Effector memory CD4-positive, alpha-beta T cell (primary cell): ENCODE results near the gene CEP44.
"Not testable (repeated sequence)": the region's sequence is repeated elsewhere in the genome, so short reads cannot be mapped to it uniquely, and the experiment has no call there.

Experiments used
- DNase-seq, 3 donors: peaks; one replicate each; pipeline ENCODE4 v3.0.0-alpha.2; 2020
- H3K27ac ChIP-seq: 2 replicates; pipeline ENCODE4 v1.7.0; 2013; ENCODE audit warnings: mild to moderate bottlenecking, low read length, moderate library complexity; ENCODE audit not compliant: insufficient read depth, poor library complexity, severe bottlenecking
- H3K27me3 ChIP-seq: replicated peaks from 2 replicates; pipeline ENCODE4 v1.7.0; 2013; ENCODE audit warnings: mild to moderate bottlenecking, low read length; ENCODE audit not compliant: insufficient read depth, control insufficient read depth, poor library complexity, severe bottlenecking
- H3K36me3 ChIP-seq: 2 replicates; pipeline ENCODE4 v1.7.0; 2013; ENCODE audit warnings: mild to moderate bottlenecking, low read length, moderate library complexity; ENCODE audit not compliant: control insufficient read depth, insufficient read depth
- H3K4me1 ChIP-seq: 2 replicates; pipeline ENCODE4 v1.7.0; 2013; ENCODE audit warnings: low read length, mild to moderate bottlenecking; ENCODE audit not compliant: control insufficient read depth, insufficient read depth, poor library complexity, severe bottlenecking
- H3K4me3 ChIP-seq: 2 replicates; pipeline ENCODE4 v1.7.0; 2013; ENCODE audit warnings: low read length, low read depth, mild to moderate bottlenecking; ENCODE audit not compliant: insufficient read depth, poor library complexity, severe bottlenecking
- H3K9me3 ChIP-seq: 2 replicates; pipeline ENCODE4 v1.7.0; 2013; ENCODE audit warnings: mild to moderate bottlenecking, low read length, moderate library complexity; ENCODE audit not compliant: control insufficient read depth

The CEP44 gene

GRCh38 chr4:174256277-174256713 lies 27.4 kb upstream of the CEP44 start:
- Histone ChIP-seq H3K27me3 (no peaks in the 10 kb centered on the region), H3K9me3 (no peaks in the 10 kb centered on the region), H3K27ac (no peak overlapping the region), H3K36me3 (no peaks in the 10 kb centered on the region), H3K4me3 (no peak overlapping the region), H3K4me1 (no peaks in the 10 kb centered on the region)
- DNase-seq = no peak

DNA sequence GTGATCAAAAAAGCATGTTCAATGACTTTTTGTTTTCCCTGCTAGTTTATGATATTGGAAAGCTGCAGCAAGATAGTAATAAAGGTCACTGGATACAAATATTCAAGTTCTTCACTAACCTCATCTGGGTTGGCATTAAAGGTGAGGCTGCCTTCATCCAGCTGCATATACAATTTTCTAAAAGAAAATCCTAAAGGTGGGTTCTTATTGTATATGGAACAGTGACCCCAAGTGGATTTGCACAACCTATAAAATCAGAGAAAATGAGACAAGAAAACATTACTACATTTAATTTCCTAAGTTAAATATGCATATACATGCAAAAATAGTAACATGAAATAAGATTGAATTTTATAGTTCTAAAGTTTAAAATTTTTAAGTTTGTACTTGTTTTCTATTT lies 24.1 kb upstream of the CEP44 start:
- Histone ChIP-seq H3K27ac (no peak overlapping the region), H3K27me3 (no peaks in the 10 kb centered on the region), H3K9me3 (no peaks in the 10 kb centered on the region), H3K4me1 (no peaks in the 10 kb centered on the region), H3K4me3 (no peak overlapping the region), H3K36me3 (peaks cover 3% of the 10 kb centered on the region)
- DNase-seq = no peak

DNA sequence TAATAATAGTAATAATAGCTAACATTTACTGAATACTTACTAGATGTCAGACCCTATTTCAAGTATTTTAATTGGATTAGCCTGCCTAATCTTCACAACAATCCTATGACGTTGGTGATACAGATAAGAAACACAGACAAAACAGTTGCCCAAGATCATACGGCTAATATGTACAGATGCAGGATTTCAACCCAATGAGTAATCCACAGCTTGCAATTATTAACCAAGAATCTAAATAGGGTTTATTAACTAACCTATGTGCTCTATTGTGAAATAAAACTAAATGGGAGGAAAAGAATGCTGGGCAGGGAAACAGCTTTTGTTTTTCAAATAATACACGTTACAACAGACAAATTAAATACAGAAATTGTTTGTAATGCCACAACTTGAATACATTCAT lies 23.6 kb upstream of the CEP44 start:
- Histone ChIP-seq H3K4me3 (no peak overlapping the region), H3K27ac (no peak overlapping the region)
- DNase-seq = no peak

GRCh38 chr4:174261432-174261831 lies 22.3 kb upstream of the CEP44 start:
- H3K9me3 ChIP-seq, H3K4me3 ChIP-seq, H3K36me3 ChIP-seq, H3K27ac ChIP-seq, H3K27me3 ChIP-seq, H3K4me1 ChIP-seq, DNase-seq: not testable (repeated sequence)

More for the DNA sequence above, 23.6 kb upstream of the CEP44 start:
- peaks cover 3% of the 10 kb centered on the region for H3K36me3 ChIP-seq
- H3K27me3 ChIP-seq = no peaks in the 10 kb centered on the region
- H3K9me3 ChIP-seq = no peaks in the 10 kb centered on the region
- H3K4me1 ChIP-seq = no peaks in the 10 kb centered on the region

- Histone ChIP-seq H3K4me3 (no peak overlapping the region), H3K4me1 (no peaks in the 10 kb centered on the region), H3K27me3 (no peaks in the 10 kb centered on the region), H3K9me3 (no peaks in the 10 kb centered on the region), H3K36me3 (peaks cover 3% of the 10 kb centered on the region), H3K27ac (no peak overlapping the region)
- DNase-seq = no peak
Measured at GRCh38 chr4:174262624-174263444, 20.9 kb upstream of the CEP44 start.

GRCh38 chr4:174263445-174263736 lies 20.3 kb upstream of the CEP44 start:
- Histone ChIP-seq H3K4me3 (no peak overlapping the region), H3K4me1 (no peaks in the 10 kb centered on the region), H3K9me3 (no peaks in the 10 kb centered on the region), H3K27me3 (no peaks in the 10 kb centered on the region), H3K36me3 (peaks cover 3% of the 10 kb centered on the region), H3K27ac (no peak overlapping the region)
- DNase-seq = no peak

- H3K27ac ChIP-seq = no peak overlapping the region
- no peaks in the 10 kb centered on the region for H3K4me1 ChIP-seq
- no peaks in the 10 kb centered on the region for H3K27me3 ChIP-seq
- H3K4me3 ChIP-seq = no peak overlapping the region
- H3K36me3 ChIP-seq = peaks cover 3% of the 10 kb centered on the region
- DNase-seq = no peak
- H3K9me3 ChIP-seq = no peaks in the 10 kb centered on the region
Measured at GRCh38 chr4:174265916-174266315, 17.8 kb upstream of the CEP44 start.

- no peak for DNase-seq
- Histone ChIP-seq H3K4me1 (no peaks in the 10 kb centered on the region), H3K27ac (no peak overlapping the region), H3K27me3 (no peaks in the 10 kb centered on the region), H3K36me3 (peaks cover 3% of the 10 kb centered on the region), H3K4me3 (no peak overlapping the region), H3K9me3 (no peaks in the 10 kb centered on the region)
Measured at GRCh38 chr4:174266416-174266815, 17.3 kb upstream of the CEP44 start.

GRCh38 chr4:174273930-174274329 lies 9.8 kb upstream of the CEP44 start:
- no peak overlapping the region for H3K27ac ChIP-seq

GRCh38 chr4:174274436-174274835 lies 9.3 kb upstream of the CEP44 start:
- no peaks in the 10 kb centered on the region for H3K9me3 ChIP-seq
- peaks cover 7% of the 10 kb centered on the region for H3K4me1 ChIP-seq
- no peak for DNase-seq
- no peaks in the 10 kb centered on the region for H3K36me3 ChIP-seq
- H3K27me3 ChIP-seq = no peaks in the 10 kb centered on the region
- no peak overlapping the region for H3K4me3 ChIP-seq
- H3K27ac ChIP-seq = no peak overlapping the region

More at GRCh38 chr4:174273930-174274329, 9.8 kb upstream of the CEP44 start:
- H3K27me3 ChIP-seq = no peaks in the 10 kb centered on the region
- no peaks in the 10 kb centered on the region for H3K36me3 ChIP-seq
- peaks cover 6% of the 10 kb centered on the region for H3K4me1 ChIP-seq
- H3K9me3 ChIP-seq = no peaks in the 10 kb centered on the region
- no peak for DNase-seq
- no peak overlapping the region for H3K4me3 ChIP-seq
